Fibroblast of skin of right quadriceps (primary cell): ENCODE measurements around the gene DTNA.
"Not testable (repeated sequence)": the region's sequence is repeated elsewhere in the genome, so short reads cannot be mapped to it uniquely, and the experiment has no call there.

Source experiments
- DNase-seq: peaks from one replicate; pipeline ENCODE4 v3.0.0-alpha.2; 2013

DTNA gene

DNA sequence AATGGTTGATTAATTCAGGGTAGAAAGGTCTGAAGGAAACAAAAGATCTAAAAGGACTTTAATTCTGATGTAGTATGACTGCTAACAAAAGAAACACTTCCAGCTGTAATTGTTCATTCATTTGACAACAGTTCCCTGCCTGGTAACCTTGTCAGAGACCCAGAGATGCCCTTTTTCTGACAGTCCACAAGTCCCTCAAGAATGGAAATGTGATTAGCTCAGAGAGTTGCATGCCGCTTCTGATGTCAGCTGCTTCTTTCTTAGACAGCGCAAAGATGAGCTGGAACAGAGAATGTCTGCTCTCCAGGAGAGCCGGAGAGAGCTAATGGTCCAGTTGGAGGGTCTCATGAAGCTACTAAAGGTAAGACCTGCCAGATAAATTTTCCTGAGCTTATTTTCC, 153.6 kb downstream of the DTNA start:
- no peak for DNase-seq

DNA sequence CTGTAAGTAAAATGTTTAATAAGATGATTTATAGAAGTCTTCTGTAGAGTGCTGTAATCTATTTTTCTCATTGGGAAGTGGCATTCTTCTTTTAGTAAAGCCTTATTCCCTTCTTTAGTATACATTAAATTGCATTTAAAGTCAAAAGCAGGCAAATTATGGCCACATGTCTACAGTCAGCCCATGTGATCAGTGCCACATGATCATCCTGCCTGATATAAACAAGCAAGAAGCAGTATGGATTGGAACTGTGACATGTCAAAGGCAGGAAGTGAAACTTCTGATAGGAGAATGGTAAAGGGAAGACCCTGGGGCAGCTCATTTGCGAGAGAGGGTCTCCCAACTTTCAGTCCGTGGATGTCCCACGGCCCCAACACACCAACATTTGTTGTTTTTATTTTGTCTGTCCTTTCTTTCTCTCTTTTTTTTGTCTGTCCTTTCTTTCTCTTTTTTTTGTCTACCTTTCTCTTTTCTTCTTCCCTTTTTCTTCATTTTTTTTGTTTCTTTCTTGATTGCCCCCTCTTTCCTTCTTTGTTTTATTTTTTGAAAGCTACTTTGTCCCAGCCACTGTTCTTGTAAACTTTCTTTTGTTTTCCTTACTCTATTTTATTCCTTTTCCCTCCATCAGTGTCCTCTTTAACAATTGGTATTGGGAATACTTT, 154.9 kb downstream of the DTNA start:
- DNase-seq = no peak

DNA sequence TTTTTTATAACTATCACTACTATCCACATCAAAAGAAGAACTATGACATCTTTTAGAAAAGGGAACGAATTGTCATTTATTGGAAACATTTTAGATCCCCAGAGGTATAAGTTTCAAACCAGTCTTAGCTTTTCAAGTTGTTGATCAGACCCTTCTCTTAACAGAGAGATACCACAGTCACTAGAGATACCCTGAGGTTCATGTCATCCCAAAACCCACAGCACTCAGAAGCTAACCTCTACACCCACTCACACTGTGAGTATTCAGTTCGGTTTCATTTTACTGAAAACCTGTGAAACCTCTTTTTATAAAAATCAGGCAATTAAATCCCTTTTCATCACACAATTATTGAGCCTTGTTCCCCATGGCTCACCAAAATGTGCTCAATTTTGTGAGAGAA, 156.2 kb downstream of the DTNA start:
- DNase-seq = no peak

DNA sequence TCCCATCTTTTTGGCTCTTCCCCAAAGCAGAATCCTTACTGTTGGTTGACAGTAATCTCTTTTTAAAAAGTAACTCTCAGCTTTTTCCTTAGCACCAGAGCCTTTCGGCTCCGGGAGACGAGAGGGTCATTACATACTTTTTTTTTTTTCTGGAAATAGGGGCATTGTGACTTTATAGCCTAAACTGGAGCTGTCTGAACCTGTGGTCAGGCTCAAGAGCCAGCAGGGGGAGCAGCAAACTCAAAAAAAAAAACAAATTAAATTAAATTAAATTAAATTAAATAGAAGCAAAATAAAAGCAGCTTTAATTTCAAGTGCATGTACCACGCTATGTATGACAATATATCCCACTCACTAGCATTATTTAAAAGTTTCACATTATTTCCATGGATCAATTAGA, 156.6 kb downstream of the DTNA start:
- no peak for DNase-seq

GRCh38 chr18:34867520-34867919, 157.4 kb downstream of the DTNA start:
- peak; percentile 23 for DNase-seq

DNA sequence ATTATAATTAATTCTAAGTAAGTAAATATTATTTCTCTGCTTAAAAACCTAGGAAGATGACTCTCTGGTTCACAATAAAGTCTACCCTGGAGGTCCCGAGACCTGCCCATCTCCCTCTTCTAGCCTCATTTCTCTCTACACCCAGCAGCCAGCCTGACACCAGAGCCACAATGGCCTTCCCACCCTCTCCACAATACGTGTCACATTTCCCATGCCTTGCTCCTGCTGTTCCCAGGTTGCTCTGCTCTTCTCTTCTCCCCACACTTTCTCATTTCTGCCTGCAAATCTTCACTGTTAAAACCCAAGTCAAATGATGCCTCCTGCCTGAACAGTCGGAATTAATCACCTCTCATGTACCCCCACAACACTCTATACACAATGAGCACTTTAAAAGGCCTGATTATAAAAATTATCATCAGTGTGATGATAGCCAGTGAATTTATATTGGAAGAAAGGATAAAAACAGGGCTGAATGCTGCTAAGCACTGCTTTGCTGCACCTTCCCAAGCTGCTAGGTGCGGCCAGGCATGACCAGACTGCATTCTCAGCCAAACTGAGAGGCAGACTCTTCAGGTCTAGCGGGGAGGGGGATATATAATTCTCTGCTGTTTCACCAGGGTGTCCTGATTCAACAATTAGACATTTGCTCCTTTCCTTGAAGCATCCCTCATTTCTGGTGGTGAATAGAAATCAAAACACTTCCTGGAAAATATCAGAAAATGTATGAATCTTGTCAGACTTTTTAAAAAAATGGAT, 160.6 kb downstream of the DTNA start:
- no peak for DNase-seq

- no peak for DNase-seq
Observed at GRCh38 chr18:34871435-34871834, 161.3 kb downstream of the DTNA start.

DNA sequence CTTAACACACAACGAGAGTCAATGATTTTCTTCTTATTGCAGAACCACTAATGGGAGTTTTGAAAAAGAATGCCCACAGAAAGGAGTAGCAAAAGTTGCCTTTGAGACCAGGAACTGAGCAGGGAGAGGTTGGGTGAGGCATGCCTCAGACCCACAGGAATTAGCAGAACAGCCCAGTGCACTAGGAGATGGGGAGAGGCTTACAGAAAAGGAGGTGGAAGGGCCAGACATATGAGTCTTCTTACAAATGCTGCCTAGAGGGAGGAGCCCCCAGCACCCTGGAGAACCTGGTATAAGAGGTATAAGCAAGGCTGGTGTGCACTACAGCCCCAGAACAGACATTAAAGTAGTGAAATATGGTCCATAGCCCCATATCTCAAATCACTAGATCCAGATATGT, 162.0 kb downstream of the DTNA start:
- DNase-seq = no peak

DNA sequence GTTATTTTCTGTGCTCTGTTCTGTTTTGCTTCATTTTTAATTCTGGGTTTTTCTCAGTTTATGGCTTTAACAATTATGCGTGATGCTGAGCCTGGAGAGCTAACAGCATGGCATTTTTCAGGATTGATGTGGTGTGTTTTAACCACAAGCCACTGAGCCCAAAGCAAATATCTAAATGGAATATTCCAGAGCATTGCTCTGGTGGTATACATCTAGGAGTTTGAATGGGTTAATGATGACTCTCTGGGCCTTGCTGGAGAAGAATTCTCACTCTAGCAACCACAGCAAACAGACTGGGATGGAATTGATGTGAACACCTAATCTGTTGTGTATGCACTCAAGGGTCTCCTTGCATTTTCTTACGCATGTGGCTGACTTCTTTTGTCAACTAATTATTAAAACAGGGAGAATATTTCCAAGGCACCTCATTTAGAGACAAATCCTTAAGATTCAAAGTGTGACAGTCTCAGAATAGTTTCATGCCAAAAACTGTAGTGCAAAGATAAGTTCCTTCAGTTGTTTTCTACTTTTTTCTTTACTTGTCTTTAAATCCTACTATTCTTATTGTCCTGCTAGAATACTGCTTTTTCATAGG, 164.0 kb downstream of the DTNA start:
- DNase-seq = peak; percentile 3

DNA sequence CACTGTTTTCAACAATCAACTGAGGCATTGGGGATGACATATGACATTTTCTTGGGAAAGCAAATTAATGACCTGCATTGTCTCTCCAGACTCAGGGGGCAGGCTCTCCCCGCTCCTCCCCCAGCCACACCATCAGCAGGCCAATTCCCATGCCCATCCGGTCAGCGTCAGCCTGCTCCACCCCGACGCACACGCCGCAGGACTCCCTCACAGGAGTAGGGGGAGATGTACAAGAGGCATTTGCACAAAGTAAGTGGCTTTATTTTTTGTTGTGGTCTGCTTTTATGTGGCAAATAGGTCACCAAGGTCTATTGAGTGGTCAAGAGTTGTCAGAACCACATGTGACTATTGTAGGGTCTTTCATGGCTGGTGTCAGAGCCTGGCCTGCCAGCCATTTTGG, 165.1 kb downstream of the DTNA start:
- no peak for DNase-seq

DNA sequence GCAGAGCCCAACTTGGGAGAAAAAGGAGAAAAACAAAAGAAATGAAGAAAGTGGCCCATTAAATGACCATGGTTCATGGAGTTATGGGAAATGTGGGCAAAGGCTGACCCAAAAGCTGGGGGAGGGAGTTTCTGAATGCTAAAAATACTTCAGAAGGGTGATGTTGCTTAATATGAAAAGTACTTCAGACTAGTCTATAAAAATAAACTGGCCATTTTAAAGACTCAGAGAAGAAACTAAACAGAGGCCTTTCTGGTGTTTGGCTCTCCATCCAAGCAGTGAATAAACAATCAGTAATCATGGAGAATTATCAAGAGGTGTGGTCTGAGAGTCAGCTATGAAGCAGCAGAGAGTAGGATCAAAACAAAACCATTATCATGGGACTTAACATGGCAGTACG, 170.3 kb downstream of the DTNA start:
- DNase-seq = no peak

DNA sequence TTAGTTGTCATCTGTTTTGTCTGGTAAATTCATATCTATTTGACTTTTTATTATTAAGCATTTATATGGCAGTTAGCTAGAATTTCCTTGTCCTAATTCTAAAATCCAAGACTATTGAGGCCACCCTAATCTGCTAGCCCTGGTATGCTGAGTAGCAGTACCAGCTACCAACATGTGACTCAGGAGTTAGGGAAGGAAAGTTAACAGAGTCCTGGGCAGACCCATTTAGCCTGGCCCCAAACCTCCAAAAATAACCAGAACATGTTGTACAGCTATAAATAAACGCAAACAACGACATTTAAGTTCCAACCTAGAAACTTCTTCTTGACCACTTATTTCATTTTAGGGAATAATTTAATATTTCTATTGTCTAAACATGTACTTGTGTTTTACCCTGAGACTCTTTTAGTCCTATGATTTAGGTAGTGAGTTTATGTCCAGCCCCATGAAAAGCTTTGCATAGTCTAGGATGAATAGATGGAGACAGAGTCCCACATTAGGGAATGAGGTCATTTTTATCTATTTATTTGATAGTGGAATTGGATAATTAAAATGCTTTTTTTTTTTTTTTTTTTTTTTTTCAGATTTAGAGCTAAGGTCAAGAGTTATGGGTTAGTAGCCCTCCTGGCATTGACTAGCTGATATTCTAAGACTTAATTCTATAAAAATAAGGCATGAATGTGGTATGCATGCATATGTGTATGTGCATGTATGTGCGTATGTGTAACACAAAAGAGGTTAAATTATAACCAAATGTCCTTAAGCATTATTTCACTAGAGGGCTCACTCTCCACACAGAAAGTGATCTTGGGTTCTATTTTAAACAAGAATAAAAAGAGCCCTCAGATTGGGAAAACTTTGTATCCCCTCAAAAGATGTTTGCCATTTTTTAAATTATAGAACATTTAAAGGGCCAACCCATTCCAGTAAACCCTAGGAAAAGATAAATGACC, 171.1 kb downstream of the DTNA start:
- peak; percentile 28 for DNase-seq

DNA sequence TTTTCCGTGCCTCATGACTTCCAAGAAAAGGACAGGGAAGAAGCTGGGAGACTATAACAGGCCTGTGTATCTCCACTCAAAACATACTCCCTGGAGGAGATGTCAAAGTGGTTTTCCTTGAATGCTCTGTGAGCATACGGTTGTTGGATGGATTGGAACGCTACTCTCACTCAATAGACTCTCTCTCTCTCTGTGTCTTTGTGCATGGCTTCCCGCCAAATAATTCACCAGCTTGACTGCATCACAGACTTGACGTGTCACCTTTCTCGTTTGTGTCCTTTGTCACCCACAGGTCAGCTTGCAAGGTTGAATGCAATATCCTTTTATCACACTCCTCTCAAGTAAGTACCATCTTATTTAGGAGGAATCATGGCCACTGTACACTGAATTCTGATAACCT, 174.3 kb downstream of the DTNA start:
- no peak for DNase-seq

GRCh38 chr18:34886177-34886576, 176.1 kb downstream of the DTNA start:
- DNase-seq = no peak

GRCh38 chr18:34887881-34888580, 177.9 kb downstream of the DTNA start:
- DNase-seq = no peak

- DNase-seq = no peak
Observed at GRCh38 chr18:34890486-34891085, 180.5 kb downstream of the DTNA start.

- DNase-seq = no peak
Observed at GRCh38 chr18:34892379-34892778, 182.3 kb downstream of the DTNA start.

DNA sequence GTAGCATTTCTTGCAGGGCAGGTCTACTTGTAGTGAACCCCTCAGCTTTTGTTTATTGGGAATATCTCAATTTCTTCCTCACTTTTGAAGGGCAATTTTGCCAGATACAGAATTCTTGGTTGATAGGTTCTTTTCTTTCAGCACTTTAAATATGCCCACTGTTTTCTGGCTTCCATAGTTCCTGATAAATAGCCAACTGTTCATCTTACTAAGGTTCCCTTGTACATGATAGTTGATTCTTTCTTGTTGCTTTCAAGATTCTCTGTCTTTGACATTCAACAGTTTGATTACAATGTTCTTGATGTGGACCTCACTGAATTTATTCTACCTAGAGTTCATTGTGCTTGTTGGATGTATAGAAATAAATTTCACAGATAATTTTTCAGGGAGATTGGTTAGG, 183.1 kb downstream of the DTNA start:
- DNase-seq = no peak

DNA sequence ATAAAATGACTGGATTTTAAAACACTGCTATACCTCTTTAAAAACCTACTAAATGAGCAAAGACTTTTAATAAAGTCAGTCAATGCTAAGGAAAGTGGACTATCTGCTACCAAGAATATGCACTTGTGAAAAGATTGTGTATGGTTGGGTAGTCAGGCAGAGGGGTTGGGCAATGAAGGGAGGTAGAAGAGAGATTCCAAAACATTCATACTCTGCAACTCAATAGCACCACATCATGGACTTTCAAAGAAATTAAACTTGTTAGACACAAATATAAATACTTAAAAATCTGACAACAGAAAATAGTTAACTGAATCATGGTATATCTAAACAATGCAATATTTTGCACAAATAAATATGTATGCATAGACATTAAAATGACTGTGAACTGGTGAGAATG, 191.2 kb downstream of the DTNA start:
- DNase-seq = no peak

GRCh38 chr18:34904994-34905393, 194.9 kb downstream of the DTNA start:
- DNase-seq = no peak

DNA sequence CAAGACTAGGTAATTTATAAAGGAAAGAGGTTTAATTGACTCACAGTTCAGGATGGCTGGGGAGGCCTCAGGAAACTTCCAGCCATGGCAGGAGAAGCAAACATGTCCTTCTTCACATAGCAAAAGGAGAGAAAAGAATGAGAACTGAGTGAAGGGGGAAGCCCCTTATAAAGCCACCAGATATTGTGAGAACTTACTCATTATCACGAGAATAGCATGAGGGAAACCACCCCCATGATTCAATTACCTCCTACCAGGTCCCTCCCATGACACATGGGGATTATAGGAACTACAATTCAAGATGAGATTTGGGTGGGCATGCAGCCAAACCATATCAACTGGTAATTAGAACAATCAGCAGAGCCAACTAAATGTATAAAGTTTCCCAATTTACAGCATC, 196.9 kb downstream of the DTNA start:
- DNase-seq = not testable (repeated sequence)
